ENCODE results near the gene PACSIN3. TPM values are rescaled to one million over a fixed set of nuclear protein-coding genes. Genes with fewer than 3 reads are reported as not detected.

Gene PACSIN3
- total RNA-seq, 1 donor from 2014 or later: 57.4 TPM

- DNase-seq (ENCODE audit: low read depth): no peak
- Histone ChIP-seq H3K27me3 (ENCODE audit: control insufficient read depth, insufficient read depth, low read length) (no peaks in the 10 kb centered on the region), H3K4me3 (ENCODE audit: low read depth, low read length) (no peak overlapping the region), H3K36me3 (ENCODE audit: control insufficient read depth, insufficient read depth, low read length) (peaks cover 2% of the 10 kb centered on the region)
- no peak for TF ChIP-seq CTCF (IDR thresholded peaks at IDR 0.05; ENCODE audit: insufficient read depth, low read length, poor library complexity, severe bottlenecking)
Observed at GRCh38 chr11:47229161-47229560, 42.9 kb upstream of the PACSIN3 start.

GRCh38 chr11:47225552-47226400 is 39.5 kb upstream of the PACSIN3 start:
- DNase-seq (ENCODE audit: low read depth): no peak
- H3K36me3 ChIP-seq (ENCODE audit: control insufficient read depth, insufficient read depth, low read length): no peaks in the 10 kb centered on the region
- TF ChIP-seq CTCF (IDR thresholded peaks at IDR 0.05; ENCODE audit: insufficient read depth, low read length, poor library complexity, severe bottlenecking): no peak

GRCh38 chr11:47222696-47223095 is 36.5 kb upstream of the PACSIN3 start:
- TF ChIP-seq CTCF (IDR thresholded peaks at IDR 0.05; ENCODE audit: insufficient read depth, low read length, poor library complexity, severe bottlenecking): no peak
- H3K36me3 ChIP-seq (ENCODE audit: control insufficient read depth, insufficient read depth, low read length): no peaks in the 10 kb centered on the region

More at GRCh38 chr11:47225552-47226400, 39.5 kb upstream of the PACSIN3 start:
- Histone ChIP-seq H3K4me3 (ENCODE audit: low read depth, low read length) (no peak overlapping the region), H3K27me3 (ENCODE audit: control insufficient read depth, insufficient read depth, low read length) (no peaks in the 10 kb centered on the region)

GRCh38 chr11:47220401-47220821 is 34.2 kb upstream of the PACSIN3 start:
- TF ChIP-seq CTCF (IDR thresholded peaks at IDR 0.05; ENCODE audit: insufficient read depth, low read length, poor library complexity, severe bottlenecking): no peak
- Histone ChIP-seq H3K4me3 (ENCODE audit: low read depth, low read length) (no peak overlapping the region), H3K36me3 (ENCODE audit: control insufficient read depth, insufficient read depth, low read length) (no peaks in the 10 kb centered on the region), H3K27me3 (ENCODE audit: control insufficient read depth, insufficient read depth, low read length) (no peaks in the 10 kb centered on the region)
- DNase-seq (ENCODE audit: low read depth): no peak

More at GRCh38 chr11:47222696-47223095, 36.5 kb upstream of the PACSIN3 start:
- no peak for DNase-seq (ENCODE audit: low read depth)
- Histone ChIP-seq H3K4me3 (ENCODE audit: low read depth, low read length) (no peak overlapping the region), H3K27me3 (ENCODE audit: control insufficient read depth, insufficient read depth, low read length) (no peaks in the 10 kb centered on the region)

- H3K36me3 ChIP-seq (ENCODE audit: control insufficient read depth, insufficient read depth, low read length): no peaks in the 10 kb centered on the region
- H3K4me3 ChIP-seq (ENCODE audit: low read depth, low read length): peak overlapping the region; percentile 40
- DNase-seq (ENCODE audit: low read depth): peak; percentile 65
- H3K27me3 ChIP-seq (ENCODE audit: control insufficient read depth, insufficient read depth, low read length): no peaks in the 10 kb centered on the region
- TF ChIP-seq CTCF (IDR thresholded peaks at IDR 0.05; ENCODE audit: insufficient read depth, low read length, poor library complexity, severe bottlenecking): no peak
Observed at GRCh38 chr11:47216121-47216798, 30.0 kb upstream of the PACSIN3 start.

All from kidney epithelial cell (primary cell).